HG03521 (cell line): ENCODE measurements around the gene CFAP126.
"Not testable (repeated sequence)": the region's sequence is repeated elsewhere in the genome, so short reads cannot be mapped to it uniquely, and the experiment has no call there.

Experiments
- ATAC-seq: cut with Tn5 transposase; IDR thresholded peaks from one replicate; pipeline ENCODE4 v1.9.1; 2021; ENCODE audit warnings: mild to moderate bottlenecking, moderate library complexity; ENCODE audit not compliant: unreplicated experiment

The CFAP126 gene

GRCh38 chr1:161382214-161383019 is 14.7 kb upstream of the CFAP126 start:
- ATAC-seq, result no peak

DNA sequence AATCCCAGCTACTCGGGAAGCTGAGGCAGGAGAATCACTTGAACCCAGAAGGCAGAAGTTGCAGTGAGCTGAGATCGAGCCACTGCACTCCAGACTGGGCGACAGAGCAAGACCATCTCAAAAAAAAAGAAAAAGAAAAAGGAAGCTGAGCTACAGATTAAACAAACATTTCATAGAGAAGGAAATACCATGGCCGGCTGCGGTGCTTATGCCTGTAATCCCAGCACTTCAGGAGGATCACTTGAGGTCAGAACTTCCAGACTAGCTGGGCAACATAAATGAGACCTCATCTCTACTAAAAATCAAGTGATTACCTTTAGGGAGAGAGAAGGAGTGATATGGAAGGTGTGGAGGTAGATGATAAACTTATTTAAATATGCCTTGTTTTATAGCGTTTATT is 14.0 kb upstream of the CFAP126 start:
- no peak for ATAC-seq

GRCh38 chr1:161379071-161379470 is 11.4 kb upstream of the CFAP126 start:
- no peak for ATAC-seq

GRCh38 chr1:161378014-161378413 is 10.3 kb upstream of the CFAP126 start:
- ATAC-seq, result no peak

DNA sequence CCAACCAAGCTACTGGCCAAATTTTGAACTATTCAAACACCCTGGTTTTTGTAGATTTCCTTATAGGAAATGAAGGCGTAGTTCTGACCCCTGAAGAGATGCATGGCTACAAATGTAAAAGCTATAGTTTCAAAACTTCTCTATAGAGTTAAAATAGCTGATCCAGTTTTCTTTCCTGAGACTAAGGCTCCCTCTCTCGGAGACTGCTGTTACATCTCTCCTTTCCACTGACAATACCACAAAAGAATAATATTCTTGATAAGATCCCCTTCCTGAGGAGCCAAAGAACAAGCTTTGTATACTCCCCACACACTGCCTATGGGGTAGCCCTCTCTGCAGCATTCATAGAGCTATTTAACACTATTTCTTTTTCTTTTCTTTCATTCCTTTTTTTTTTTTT is 6.7 kb upstream of the CFAP126 start:
- no peak for ATAC-seq

GRCh38 chr1:161373442-161373841 is 5.8 kb upstream of the CFAP126 start:
- ATAC-seq, result no peak

DNA sequence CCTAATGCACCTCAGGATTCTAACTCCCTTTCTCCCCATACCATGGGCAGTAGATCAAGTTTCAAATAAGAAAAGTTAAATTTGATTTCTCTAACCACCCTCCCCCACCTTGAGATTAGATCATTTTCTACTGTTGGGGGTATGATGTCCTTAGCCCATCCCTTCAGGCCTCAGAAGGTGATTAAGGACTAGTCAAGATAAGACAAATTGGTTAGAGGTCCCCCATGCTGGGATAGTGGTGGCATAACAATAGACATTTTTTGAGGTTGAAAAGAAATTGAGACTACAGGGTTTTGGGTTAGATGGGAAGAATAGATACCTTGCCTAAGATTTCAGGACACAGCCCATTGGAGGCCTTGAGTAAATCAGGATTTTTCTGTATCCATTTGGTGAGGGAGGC is 2.5 kb downstream of the CFAP126 start:
- no peak for ATAC-seq

DNA sequence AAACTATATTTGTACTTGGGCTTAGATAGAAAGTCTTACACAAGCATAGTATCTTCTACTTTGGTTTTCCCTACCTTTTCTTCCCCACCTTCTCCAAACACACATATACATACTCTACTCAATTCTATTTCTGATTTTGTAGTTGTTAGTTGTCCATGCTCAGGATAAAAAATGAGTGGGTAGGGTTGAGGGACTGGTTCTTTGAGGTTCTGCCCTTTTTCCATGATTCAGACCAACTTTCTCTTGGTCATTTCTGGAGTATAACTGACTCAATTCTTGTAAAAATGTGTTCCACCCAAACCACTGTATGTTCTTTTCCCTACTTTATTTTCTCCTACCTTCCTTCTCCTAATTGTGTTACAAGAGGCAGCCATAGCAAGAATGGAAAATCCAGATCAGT is 3.3 kb downstream of the CFAP126 start:
- no peak for ATAC-seq

DNA sequence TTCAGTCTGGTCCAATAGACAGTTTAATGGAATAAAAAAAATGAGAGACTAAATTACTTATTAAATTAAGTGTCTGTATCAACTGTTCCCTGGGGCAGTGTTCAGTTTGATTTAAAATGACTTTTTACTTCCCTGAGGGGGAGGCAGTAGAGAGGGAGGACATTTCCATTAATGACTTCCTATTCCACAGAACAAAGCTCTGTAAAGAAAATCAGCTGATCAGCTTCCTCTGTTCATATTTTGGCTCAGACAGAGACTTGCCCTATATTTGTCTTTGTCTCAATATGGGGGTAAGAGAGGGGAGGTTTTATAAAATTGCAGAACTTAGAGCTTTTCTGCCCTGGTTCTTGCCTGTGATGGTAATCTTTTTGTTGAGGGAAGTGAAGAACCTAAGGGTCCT is 8.4 kb downstream of the CFAP126 start:
- no peak for ATAC-seq

GRCh38 chr1:161357073-161357472 is 10.6 kb downstream of the CFAP126 start:
- no peak for ATAC-seq

DNA sequence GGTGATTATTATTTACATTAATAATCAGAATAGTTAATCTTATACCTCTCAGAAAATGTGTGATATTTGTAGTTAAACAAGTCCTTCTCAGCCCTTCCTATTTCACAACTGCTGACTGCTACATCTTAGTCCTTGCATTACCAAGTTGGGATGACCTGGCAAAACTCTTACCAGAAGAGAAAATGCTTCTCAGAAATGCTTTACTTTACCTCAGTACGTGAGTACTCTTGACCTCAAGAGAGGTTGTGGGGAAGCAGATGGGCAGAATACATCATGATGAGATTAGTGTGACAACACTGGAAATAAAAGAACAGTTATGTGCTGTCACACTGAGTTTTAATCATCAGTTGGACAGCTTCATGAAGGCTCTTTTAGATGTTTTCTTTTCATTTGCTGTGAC is 16.2 kb downstream of the CFAP126 start:
- ATAC-seq, result no peak

DNA sequence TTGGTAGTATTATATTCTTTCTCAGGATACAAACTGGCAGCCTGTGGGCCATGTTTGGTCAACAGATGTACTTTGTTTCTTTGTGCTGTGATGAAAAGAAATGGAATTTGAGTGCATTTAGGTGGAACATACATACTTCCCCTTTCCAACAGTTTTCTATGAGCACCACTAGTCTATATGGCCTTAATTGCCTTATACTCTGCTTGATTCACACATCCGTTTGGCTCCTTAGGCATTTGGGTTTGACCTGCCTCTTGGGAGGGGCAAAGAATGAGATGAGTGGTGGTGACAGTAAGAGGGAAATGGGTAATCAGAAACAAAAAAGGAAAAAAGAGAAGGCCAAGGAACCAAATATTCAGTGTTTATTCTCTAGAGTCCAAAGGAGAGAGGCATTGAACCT is 17.0 kb downstream of the CFAP126 start:
- no peak for ATAC-seq

- no peak for ATAC-seq
Observed at GRCh38 chr1:161342821-161343220, 24.9 kb downstream of the CFAP126 start.

DNA sequence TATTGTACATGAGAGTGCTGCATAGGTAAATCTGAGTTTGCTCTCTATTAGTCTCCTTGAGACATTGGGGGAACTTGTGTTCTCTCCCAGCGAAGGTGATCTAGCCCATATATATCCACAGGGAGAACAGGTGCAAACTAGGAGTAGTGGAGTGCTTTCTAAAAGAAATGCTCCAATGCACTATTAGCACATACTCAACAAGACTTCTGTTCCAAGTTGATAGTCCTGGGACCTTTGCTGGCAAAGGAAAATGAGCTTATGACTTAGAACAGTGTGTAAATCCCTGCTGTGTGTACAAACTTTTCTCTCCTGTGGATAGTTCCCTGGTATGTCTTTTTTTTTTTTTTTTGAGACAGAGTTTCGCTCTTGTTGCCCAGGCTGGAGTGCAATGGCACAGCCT is 25.5 kb downstream of the CFAP126 start:
- ATAC-seq, result no peak

DNA sequence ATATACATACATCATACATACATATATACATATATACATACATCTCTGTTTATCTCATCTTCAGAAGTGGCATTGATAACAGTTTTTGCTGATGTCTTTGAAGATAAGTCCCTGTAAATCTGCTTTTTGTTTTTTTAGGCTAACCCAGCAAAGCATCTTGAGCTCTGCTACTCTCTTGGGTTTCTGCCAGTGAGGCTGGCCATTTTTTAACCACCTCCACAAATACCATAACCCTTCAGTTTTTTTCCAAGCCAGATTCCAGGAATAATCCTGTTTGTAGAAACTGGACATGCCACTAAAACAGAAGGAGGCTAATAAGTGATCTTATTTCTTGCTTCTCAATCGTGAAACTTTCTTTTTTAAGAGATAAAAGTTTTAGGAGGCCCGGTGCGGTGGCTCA is 31.9 kb downstream of the CFAP126 start:
- ATAC-seq, result no peak

DNA sequence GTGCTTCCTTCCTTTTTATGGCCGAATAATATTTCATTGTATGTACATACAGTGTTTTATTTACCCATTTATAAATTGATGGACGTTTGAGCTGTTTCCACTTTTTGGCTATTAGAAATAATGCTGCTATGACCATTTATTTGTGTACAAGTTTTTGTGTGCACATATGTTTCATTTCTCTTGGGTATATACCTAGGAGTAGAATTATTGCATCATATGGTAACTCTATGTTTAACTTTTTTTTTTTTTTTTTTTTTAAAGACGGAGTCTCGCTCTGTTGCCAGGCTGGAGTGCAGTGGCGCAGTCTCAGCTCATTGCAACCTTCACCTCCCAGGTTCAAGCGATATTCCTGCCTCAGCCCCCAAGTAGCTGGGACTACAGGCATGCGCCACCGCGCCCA is 34.5 kb downstream of the CFAP126 start:
- ATAC-seq, result no peak

- ATAC-seq, result no peak
Observed at GRCh38 chr1:161330346-161330745, 37.3 kb downstream of the CFAP126 start.

DNA sequence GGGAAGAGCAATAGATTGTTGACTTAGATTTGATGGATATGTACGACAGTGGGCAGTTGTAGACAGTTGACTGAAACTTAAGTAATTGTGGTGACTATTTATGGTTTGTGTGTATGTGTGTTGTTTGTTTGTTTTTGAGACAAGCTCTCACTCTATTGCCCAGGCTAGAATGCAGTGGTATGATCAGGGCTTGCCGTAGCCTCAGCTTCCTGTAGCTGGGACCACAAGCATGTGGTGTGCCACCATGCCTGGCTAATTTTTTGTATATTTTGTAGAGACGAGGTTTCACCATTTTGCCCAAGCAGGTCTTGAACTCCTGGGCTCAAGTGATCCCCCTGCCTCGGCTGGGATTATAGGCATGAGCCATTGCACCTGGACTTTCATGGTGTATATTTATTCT is 43.7 kb downstream of the CFAP126 start:
- no peak for ATAC-seq

- not testable (repeated sequence) for ATAC-seq
Observed at GRCh38 chr1:161315841-161316674, 51.6 kb downstream of the CFAP126 start.
